D721Med (cell line): Measurements from ENCODE around the gene SRP54.
"Not testable (repeated sequence)": the region's sequence is repeated elsewhere in the genome, so short reads cannot be mapped to it uniquely, and the experiment has no call there.

Source experiments
- DNase-seq: peaks from one replicate; pipeline ENCODE4 v3.0.0; 2011; ENCODE audit warnings: low spot score; ENCODE audit not compliant: insufficient read length
- FAIRE-seq: peaks from 2 replicates; lab custom pipeline; 2011; peaks lifted over from hg19 to GRCh38; lab: Jason Lieb, UNC
- TF ChIP-seq, protein P1 (sequence below): IDR thresholded peaks from 2 replicates; pipeline ENCODE4 v1.5.1; 2012; ENCODE audit warnings: mild to moderate bottlenecking, control low read depth; ENCODE audit not compliant: insufficient read depth; ENCODE audit errors: missing control alignments

SRP54 gene

DNA sequence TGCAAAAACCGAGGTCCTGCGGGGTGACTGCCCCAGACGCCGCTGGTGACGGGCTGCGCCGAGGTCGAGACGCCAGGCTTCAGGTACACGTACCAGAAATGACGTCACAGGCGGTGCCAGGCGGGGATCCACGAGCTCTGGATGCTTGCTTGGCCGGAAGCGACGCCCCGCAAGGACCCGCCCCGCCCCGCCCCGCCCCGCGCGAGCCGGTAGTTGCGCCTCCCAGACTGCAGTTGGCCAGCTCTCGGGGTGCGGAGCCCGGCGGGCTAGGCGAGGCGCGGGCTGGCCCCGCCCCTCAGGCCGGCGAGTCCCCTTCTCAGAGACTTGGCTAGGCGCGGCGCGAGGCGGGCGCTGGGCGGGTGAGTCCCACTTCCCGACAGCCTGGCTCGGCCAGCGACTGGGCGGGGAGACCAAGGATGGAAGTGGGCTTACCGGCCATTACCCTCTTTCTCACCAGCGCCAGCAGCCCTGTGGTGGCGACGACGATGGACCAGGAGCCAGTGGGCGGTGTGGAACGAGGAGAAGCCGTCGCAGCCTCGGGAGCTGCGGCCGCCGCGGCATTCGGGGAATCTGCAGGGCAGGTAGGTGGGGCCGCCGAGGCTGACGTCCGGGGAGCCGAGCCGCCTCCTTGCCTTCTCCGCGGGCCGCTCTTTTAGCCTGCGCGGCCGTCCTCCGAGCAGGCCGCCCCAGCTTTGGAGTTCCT, 63.4 kb downstream of the SRP54 start, which contains the start of gene FAM177A1:
Gene FAM177A1, plus strand, starts transcription at position 225 of the 703 bp plus-strand sequence. Its CDS starts 192 bp downstream, at position 417.
- TF ChIP-seq, protein P1, sequence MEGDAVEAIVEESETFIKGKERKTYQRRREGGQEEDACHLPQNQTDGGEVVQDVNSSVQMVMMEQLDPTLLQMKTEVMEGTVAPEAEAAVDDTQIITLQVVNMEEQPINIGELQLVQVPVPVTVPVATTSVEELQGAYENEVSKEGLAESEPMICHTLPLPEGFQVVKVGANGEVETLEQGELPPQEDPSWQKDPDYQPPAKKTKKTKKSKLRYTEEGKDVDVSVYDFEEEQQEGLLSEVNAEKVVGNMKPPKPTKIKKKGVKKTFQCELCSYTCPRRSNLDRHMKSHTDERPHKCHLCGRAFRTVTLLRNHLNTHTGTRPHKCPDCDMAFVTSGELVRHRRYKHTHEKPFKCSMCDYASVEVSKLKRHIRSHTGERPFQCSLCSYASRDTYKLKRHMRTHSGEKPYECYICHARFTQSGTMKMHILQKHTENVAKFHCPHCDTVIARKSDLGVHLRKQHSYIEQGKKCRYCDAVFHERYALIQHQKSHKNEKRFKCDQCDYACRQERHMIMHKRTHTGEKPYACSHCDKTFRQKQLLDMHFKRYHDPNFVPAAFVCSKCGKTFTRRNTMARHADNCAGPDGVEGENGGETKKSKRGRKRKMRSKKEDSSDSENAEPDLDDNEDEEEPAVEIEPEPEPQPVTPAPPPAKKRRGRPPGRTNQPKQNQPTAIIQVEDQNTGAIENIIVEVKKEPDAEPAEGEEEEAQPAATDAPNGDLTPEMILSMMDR, result no peak
- no peak for FAIRE-seq
- DNase-seq, result peak; percentile 89

DNA sequence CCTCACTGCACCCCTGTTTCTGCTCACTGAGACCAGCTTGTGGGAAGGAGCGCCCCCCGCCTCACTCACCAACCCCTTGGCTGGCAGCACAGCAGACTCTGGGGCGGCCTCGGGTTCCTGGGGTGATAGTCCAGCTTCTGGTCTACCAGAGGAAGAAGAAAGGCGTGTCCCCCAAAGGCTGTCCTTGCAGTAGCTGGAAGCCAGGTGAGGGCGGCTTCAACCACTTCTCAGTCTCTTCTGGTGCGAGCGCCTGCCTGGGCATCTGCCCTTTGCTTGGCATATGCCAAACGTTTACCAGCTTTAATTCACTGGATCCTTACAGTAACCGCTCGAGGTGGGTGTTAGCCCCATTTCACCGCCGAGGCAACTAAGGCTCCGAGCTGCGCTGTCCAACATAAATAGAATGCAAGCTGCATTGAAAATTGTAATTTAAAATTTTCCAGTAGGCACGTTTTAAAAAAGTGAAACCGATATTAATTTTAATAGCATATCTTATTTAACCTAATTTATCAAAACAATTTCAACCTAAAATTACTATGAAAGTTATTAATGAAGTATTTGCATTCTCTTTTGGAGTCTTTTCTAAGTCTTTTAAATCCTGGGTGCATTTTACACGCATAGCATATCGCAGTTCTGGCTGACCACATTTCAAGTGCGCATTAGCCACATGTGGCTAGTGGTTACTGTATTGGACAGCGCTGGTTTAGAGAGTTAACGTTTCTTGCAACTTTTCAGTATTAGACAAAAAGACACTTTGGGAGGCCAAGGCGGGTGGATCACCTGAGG, 64.2 kb downstream of the SRP54 start:
- no peak for DNase-seq

DNA sequence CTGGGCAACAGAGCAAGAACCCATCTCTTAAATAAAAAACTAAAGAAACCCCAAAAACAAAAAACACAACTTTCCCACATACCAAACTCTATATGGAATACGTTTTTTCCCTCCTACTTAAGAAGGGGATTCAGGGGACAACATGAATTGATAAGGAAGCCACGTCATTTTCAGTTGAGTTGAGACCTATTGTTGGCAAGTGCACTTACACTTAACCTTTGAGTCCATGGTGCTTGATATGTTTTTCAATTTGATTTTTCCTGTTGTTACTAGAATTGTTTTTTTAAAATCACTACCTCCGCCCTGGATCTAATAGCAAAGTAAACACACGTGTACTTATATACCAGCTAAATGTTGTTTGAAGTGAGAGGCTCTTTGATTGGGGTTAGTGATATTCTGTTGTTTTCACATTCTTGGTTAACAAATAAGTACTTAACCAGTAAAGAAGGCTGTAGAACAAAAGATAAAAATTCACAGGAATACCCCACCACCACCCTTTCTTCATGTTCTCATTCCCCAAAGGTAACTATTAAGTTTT, 65.3 kb downstream of the SRP54 start:
- DNase-seq (no peak), FAIRE-seq (no peak)

More for the DNA sequence above, 64.2 kb downstream of the SRP54 start:
- TF ChIP-seq, protein P1, result peak; percentile 5
- no peak for FAIRE-seq

DNA sequence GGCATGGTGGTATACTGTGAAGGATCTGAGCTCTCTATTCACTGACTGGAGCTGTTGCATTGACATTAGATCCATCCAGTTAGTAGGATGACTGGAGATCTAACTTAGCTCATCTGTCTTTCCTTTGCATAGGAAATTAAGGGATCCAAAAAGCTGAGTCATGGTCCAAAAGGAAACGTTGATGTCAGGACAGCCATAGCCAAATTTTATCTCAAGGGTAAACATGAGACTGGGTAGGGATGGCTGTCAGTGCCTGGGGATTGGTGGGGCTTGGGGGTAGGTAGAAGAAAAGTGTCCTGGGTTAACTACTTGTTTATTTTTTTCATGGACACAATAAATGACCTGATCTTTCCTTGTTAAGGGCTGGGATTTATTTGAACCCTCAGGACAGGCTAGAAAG, 67.9 kb downstream of the SRP54 start:
- TF ChIP-seq, protein P1, result no peak
- FAIRE-seq, result no peak
- DNase-seq, result no peak

More for the DNA sequence above, 65.3 kb downstream of the SRP54 start:
- TF ChIP-seq, protein P1, result no peak

DNA sequence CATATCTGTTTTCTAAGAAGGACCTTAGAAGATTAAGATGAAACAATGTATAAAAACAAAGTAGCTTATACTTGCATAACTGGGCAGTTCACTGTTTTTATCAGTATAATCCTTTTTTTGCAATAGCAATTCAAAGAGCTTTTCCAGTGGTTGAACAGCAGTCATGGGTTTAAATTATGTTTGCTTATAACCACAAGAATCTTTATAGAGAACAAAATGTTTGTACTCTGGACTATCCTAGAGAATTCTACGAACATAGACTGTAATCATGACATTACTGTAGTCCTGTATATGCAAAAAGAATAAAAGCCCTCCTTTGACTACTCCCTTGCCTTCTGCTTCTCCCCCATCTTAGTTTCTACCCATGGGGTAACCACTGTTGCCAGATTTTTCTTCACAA, 69.0 kb downstream of the SRP54 start:
- TF ChIP-seq, protein P1, result no peak
- DNase-seq (no peak), FAIRE-seq (no peak)

DNA sequence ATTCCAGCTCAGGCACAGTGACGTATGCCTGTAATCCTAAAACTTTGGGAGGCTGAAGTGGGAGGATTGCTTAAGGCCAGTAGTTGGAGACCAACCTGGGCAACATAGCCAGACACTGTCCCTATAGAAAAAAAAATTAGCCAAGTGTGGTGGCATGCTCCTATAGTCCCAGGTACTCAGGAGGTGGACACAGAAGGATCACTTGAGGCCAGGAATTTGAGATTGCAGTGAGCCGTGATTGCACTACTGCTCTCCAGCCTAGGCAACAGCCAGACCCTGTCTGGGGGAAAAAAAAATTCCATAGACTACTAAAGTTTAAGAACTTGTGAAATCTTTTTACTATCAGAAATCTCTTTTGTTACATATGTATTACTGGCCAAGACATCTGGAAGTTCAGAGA, 69.8 kb downstream of the SRP54 start:
- TF ChIP-seq, protein P1, result no peak
- DNase-seq (no peak), FAIRE-seq (no peak)

DNA sequence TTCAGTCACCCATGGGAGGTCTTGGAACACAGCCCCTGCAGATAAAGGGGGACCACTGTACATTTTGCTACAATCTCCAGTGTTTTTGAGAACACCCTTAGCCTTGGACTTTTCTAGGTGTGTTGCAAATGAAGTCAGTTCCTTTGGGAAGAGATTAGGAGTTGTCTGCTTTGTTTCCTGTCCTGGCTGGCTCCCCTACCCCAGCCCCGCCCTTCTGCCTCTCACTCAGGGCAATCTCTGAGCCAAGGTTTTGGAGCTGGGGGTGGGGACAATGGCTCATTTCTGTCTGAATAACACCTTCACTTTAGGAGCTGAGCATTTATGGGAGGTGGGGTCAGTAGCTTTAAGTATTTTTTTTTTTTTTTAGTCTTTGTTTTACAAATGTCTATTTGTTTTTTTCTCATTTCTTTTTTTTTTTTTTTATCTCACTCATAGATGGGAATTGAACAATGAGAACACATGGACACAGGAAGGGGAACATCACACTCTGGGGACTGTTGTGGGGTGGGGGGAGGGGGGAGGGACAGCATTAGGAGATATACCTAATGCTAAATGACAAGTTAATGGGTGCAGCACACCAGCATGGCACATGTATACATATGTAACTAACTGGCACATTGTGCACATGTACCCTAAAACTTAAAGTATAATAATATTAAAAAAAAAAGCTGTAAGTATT, 78.5 kb downstream of the SRP54 start:
- not testable (repeated sequence) for DNase-seq, FAIRE-seq

DNA sequence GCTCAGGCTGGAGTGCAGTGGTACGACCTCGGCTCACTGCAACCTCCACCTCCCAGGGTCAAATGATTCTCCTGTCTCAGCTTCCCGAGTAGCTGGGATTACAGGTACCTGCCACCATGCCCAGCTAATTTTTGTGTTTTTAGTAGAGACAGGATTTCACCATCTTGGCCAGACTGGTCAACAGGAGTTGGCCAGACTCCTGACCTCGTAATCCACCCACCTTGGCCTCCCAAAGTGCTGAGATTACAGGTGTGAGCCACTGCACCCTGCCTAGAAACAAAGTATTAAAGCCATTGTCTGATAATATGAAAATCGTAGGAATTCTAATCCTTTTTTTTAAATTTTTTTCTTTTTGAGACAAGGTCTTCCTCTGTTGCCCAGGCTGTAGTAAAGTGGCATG, 82.9 kb downstream of the SRP54 start:
- not testable (repeated sequence) for FAIRE-seq, DNase-seq
